K562 (cell line): ENCODE results near the gene CCNY. TPM values are rescaled to one million over a fixed set of nuclear protein-coding genes. Genes with fewer than 3 reads are reported as not detected.

Experiments
- CCAR2 ChIP-seq: fragments of 200-400 bp; formaldehyde crosslinking; IDR thresholded peaks from 2 replicates; pipeline ENCODE4 v1.6.1; 2017; ENCODE audit warnings: mild to moderate bottlenecking, low read depth, low read length
- CXXC5 ChIP-seq: fragments of 250-450 bp; sonication (Bioruptor Pico); IDR thresholded peaks from 2 replicates; pipeline ENCODE4 v1.8.0; 2022; ENCODE audit warnings: inconsistent platforms, mild to moderate bottlenecking, moderate library complexity
- MEF2D ChIP-seq: conservative IDR thresholded peaks from 2 replicates; pipeline ENCODE4 v1.6.1; 2016; ENCODE audit warnings: low read depth, missing genetic modification characterization, missing compliant biosample characterization
- RAD21 ChIP-seq, 2 experiments: fragments of 250-450 bp in 1 of 2; fragments of 450-650 bp in 1 of 2; sonication (Bioruptor Pico) in 1 of 2; formaldehyde crosslinking in 1 of 2; IDR thresholded peaks in 1 of 2; conservative IDR thresholded peaks in 1 of 2; 2 replicates each; pipeline versions ENCODE4 v1.4.0 to v1.8.0; 2020 to 2022; ENCODE audit warnings: mild to moderate bottlenecking in 2 of 2, moderate library complexity in 1 of 2
- RBM39 ChIP-seq: fragments of 200-400 bp; formaldehyde crosslinking; optimal IDR thresholded peaks from 2 replicates; pipeline ENCODE3; 2018; ENCODE audit warnings: low read depth, low read length
- SMARCC2 ChIP-seq: fragments of 450-650 bp; IDR thresholded peaks from 2 replicates; pipeline ENCODE4 v1.6.1; 2017; ENCODE audit warnings: antibody characterized with exemption, moderate library complexity, mild to moderate bottlenecking, low read depth
- ZC3H4 ChIP-seq: sonication (generic); formaldehyde crosslinking; IDR thresholded peaks from 2 replicates; pipeline ENCODE4 v1.9.0; 2021; ENCODE audit warnings: missing genetic modification reagents, borderline replicate concordance
- ZEB2 ChIP-seq: fragments of 450-650 bp; IDR thresholded peaks from 2 replicates; pipeline ENCODE4 v1.6.1; 2016
- ZNF184 ChIP-seq: sonication (generic); formaldehyde crosslinking; IDR thresholded peaks from 2 replicates; pipeline ENCODE4 v1.5.0; 2020; ENCODE audit warnings: missing genetic modification reagents
- polyA plus RNA-seq, 8 experiments: library from polyadenylated mRNA; depleted of rRNA in 4 of 8; stranded (reverse) in 5 of 8; unstranded in 3 of 8; fragments of >200 nt; fragmentation: Nextera tagmentation in 2 of 8; fragmentation: Illumina TruSeq in 1 of 8; extraction: Ambion mirVana in 2 of 8; extraction: Trizol in 1 of 8; gene quantifications; 2 replicates each; pipeline versions ENCODE4 v1.2.1 to v1.2.3, GENCODE V29; 2011 to 2014; ENCODE audit warnings: inconsistent platforms in 1 of 8, missing spikeins in 1 of 8
- total RNA-seq, 7 experiments: library from RNA; depleted of rRNA in 6 of 7; stranded (reverse); fragments of >200 nt in 6 of 7; fragmentation: Illumina TruSeq in 2 of 7; extraction: Trizol in 2 of 7; gene quantifications; 2 replicates each; pipeline versions ENCODE4 v1.2.1 to v1.2.3, GENCODE V29; 2011 to 2021; ENCODE audit warnings: low replicate concordance in 1 of 7
- TF ChIP-seq, protein P1 (sequence below): IDR thresholded peaks from 3 replicates; pipeline ENCODE4 v1.6.1; 2011; ENCODE audit warnings: borderline replicate concordance, mild to moderate bottlenecking, moderate library complexity; ENCODE audit not compliant: insufficient read length; ENCODE audit errors: extremely low read depth
- TF ChIP-seq, protein P2 (sequence below): fragments of 200-800 bp; sonication (Bioruptor generic); IDR thresholded peaks from 2 replicates; pipeline ENCODE4 v1.6.1; 2016; ENCODE audit warnings: missing genetic modification characterization, missing compliant biosample characterization
- TF ChIP-seq, protein P3 (sequence below): fragments of 450-650 bp; IDR thresholded peaks from 2 replicates; pipeline ENCODE4 v1.6.1; 2017; ENCODE audit warnings: antibody characterized with exemption, mild to moderate bottlenecking

CCNY gene
- total and polyA plus RNA-seq, 9 of the 15 experiments (the other 6 are each of a cell fraction or from before 2014, with no cell fraction given): 8.4 to 109 (median 38.6) TPM

DNA sequence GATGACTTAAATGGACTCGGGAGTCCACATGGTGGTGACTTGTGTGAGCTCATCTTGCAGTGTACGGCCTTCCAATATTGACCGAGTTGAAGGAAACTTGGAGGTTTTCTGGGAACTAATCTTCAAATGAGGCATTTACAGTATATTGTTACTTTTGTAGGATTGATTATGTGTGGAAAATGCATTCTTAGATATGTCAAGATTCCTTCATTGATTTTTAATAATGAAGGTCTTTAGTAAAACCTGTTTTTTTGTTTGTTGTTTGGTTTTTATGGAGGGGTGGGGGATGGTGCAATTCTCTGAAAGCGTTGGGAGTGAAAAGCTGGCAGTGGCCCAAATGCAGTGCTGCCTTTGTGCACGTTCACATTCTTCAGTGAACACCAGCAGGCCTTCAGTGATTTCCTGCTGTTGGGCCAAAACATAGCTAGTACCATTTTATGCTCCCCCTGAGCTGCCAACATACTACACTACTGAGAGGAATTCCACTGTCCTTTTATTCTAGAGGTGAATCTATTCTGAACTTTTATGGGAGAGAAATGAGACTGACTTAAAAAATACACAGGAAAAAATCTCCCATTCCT lies 50.4 kb downstream of the CCNY start (continued):
- TF ChIP-seq, protein P1, sequence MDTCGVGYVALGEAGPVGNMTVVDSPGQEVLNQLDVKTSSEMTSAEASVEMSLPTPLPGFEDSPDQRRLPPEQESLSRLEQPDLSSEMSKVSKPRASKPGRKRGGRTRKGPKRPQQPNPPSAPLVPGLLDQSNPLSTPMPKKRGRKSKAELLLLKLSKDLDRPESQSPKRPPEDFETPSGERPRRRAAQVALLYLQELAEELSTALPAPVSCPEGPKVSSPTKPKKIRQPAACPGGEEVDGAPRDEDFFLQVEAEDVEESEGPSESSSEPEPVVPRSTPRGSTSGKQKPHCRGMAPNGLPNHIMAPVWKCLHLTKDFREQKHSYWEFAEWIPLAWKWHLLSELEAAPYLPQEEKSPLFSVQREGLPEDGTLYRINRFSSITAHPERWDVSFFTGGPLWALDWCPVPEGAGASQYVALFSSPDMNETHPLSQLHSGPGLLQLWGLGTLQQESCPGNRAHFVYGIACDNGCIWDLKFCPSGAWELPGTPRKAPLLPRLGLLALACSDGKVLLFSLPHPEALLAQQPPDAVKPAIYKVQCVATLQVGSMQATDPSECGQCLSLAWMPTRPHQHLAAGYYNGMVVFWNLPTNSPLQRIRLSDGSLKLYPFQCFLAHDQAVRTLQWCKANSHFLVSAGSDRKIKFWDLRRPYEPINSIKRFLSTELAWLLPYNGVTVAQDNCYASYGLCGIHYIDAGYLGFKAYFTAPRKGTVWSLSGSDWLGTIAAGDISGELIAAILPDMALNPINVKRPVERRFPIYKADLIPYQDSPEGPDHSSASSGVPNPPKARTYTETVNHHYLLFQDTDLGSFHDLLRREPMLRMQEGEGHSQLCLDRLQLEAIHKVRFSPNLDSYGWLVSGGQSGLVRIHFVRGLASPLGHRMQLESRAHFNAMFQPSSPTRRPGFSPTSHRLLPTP: no peak
- TF ChIP-seq, protein P2, sequence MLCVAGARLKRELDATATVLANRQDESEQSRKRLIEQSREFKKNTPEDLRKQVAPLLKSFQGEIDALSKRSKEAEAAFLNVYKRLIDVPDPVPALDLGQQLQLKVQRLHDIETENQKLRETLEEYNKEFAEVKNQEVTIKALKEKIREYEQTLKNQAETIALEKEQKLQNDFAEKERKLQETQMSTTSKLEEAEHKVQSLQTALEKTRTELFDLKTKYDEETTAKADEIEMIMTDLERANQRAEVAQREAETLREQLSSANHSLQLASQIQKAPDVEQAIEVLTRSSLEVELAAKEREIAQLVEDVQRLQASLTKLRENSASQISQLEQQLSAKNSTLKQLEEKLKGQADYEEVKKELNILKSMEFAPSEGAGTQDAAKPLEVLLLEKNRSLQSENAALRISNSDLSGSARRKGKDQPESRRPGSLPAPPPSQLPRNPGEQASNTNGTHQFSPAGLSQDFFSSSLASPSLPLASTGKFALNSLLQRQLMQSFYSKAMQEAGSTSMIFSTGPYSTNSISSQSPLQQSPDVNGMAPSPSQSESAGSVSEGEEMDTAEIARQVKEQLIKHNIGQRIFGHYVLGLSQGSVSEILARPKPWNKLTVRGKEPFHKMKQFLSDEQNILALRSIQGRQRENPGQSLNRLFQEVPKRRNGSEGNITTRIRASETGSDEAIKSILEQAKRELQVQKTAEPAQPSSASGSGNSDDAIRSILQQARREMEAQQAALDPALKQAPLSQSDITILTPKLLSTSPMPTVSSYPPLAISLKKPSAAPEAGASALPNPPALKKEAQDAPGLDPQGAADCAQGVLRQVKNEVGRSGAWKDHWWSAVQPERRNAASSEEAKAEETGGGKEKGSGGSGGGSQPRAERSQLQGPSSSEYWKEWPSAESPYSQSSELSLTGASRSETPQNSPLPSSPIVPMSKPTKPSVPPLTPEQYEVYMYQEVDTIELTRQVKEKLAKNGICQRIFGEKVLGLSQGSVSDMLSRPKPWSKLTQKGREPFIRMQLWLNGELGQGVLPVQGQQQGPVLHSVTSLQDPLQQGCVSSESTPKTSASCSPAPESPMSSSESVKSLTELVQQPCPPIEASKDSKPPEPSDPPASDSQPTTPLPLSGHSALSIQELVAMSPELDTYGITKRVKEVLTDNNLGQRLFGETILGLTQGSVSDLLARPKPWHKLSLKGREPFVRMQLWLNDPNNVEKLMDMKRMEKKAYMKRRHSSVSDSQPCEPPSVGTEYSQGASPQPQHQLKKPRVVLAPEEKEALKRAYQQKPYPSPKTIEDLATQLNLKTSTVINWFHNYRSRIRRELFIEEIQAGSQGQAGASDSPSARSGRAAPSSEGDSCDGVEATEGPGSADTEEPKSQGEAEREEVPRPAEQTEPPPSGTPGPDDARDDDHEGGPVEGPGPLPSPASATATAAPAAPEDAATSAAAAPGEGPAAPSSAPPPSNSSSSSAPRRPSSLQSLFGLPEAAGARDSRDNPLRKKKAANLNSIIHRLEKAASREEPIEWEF (CRISPR knock-in tag): no peak
- TF ChIP-seq CXXC5 (CRISPR knock-in tag): peak; percentile 88
- TF ChIP-seq RAD21 (CRISPR knock-in tag; conservative IDR thresholded peaks at IDR 0.05 in 1 of 2, IDR thresholded peaks at IDR 0.05 in 1 of 2): peak; percentile 2 to 34; a peak in 1 of 4 replicates
- peak; percentile 43; the same call in 1 of the 2 replicates for TF ChIP-seq SMARCC2
- TF ChIP-seq ZEB2: 0 out of 2 replicates have a peak, but pooled peaks have one; percentile 50
- TF ChIP-seq, protein P3, sequence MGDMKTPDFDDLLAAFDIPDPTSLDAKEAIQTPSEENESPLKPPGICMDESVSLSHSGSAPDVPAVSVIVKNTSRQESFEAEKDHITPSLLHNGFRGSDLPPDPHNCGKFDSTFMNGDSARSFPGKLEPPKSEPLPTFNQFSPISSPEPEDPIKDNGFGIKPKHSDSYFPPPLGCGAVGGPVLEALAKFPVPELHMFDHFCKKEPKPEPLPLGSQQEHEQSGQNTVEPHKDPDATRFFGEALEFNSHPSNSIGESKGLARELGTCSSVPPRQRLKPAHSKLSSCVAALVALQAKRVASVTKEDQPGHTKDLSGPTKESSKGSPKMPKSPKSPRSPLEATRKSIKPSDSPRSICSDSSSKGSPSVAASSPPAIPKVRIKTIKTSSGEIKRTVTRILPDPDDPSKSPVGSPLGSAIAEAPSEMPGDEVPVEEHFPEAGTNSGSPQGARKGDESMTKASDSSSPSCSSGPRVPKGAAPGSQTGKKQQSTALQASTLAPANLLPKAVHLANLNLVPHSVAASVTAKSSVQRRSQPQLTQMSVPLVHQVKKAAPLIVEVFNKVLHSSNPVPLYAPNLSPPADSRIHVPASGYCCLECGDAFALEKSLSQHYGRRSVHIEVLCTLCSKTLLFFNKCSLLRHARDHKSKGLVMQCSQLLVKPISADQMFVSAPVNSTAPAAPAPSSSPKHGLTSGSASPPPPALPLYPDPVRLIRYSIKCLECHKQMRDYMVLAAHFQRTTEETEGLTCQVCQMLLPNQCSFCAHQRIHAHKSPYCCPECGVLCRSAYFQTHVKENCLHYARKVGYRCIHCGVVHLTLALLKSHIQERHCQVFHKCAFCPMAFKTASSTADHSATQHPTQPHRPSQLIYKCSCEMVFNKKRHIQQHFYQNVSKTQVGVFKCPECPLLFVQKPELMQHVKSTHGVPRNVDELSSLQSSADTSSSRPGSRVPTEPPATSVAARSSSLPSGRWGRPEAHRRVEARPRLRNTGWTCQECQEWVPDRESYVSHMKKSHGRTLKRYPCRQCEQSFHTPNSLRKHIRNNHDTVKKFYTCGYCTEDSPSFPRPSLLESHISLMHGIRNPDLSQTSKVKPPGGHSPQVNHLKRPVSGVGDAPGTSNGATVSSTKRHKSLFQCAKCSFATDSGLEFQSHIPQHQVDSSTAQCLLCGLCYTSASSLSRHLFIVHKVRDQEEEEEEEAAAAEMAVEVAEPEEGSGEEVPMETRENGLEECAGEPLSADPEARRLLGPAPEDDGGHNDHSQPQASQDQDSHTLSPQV: peak; percentile 90
- no peak for TF ChIP-seq CCAR2
- no peak for TF ChIP-seq ZNF184 (CRISPR knock-in tag)
- peak; percentile 59; the same call in 1 of the 2 replicates for TF ChIP-seq MEF2D
- TF ChIP-seq ZC3H4 (CRISPR knock-in tag): no peak
- no peak for TF ChIP-seq RBM39
